ENCODE data around the gene BTC. TPM values are rescaled to one million over a fixed set of nuclear protein-coding genes. Genes with fewer than 3 reads are reported as not detected.

The BTC gene
- polyA plus RNA-seq, 1 donor from 2014 or later = not detected

- Histone ChIP-seq H3K27ac (ENCODE audit: low read length) (no peak overlapping the region), H3K4me3 (ENCODE audit: low read length) (no peak overlapping the region), H4K20me1 (ENCODE audit: insufficient read depth) (no peaks in the 10 kb centered on the region), H2AFZ (ENCODE audit: low read depth, low read length) (no peak overlapping the region), H3K9me3 (ENCODE audit: low read length) (no peaks in the 10 kb centered on the region), H3K36me3 (ENCODE audit: insufficient read depth, low read length) (no peaks in the 10 kb centered on the region), H3K4me2 (ENCODE audit: low read length) (no peak overlapping the region), H3K9ac (ENCODE audit: low read length) (no peak overlapping the region), H3K79me2 (replicated peaks; ENCODE audit: insufficient read depth, low read length) (no peaks in the 10 kb centered on the region), H3K27me3 (ENCODE audit: insufficient read depth, low read depth, low read length) (peaks cover 12% of the 10 kb centered on the region), H3F3A (ENCODE audit: insufficient read depth, low read length, poor library complexity, severe bottlenecking) (no peaks in the 10 kb centered on the region), H3K9me2 (ENCODE audit: insufficient read depth, low read length) (no peaks in the 10 kb centered on the region)
- TF ChIP-seq MXI1 (conservative IDR thresholded peaks at IDR 0.05; ENCODE audit: poor library complexity, severe bottlenecking) (no peak), TAF1 (IDR thresholded peaks at IDR 0.05; ENCODE audit: low read depth) (no peak), CTCF (IDR thresholded peaks at IDR 0.05; ENCODE audit: poor library complexity, severe bottlenecking) (no peak), RAD21 (conservative IDR thresholded peaks at IDR 0.05) (no peak), SMC3 (conservative IDR thresholded peaks at IDR 0.05; ENCODE audit: poor library complexity) (no peak), POLR2AphosphoS5 (IDR thresholded peaks at IDR 0.05) (no peak), REST (IDR thresholded peaks at IDR 0.05; ENCODE audit: borderline replicate concordance) (no peak), EP300 (conservative IDR thresholded peaks at IDR 0.05; ENCODE audit: poor library complexity, severe bottlenecking) (no peak), EZH2 (IDR thresholded peaks at IDR 0.05; ENCODE audit: borderline replicate concordance, insufficient read depth, low read length, poor library complexity, severe bottlenecking) (no peak)
Observed at GRCh38 chr4:74793757-74794381, 454 bp downstream of the BTC start.

GRCh38 chr4:74790652-74791051 lies 3.7 kb downstream of the BTC start:
- H3K9me3 ChIP-seq (ENCODE audit: low read length) = no peaks in the 10 kb centered on the region
- no peak for TF ChIP-seq SMC3 (conservative IDR thresholded peaks at IDR 0.05; ENCODE audit: poor library complexity)
- H3K9ac ChIP-seq (ENCODE audit: low read length) = no peak overlapping the region
- H3K4me3 ChIP-seq (ENCODE audit: low read length) = no peak overlapping the region
- H3K4me2 ChIP-seq (ENCODE audit: low read length) = no peak overlapping the region
- no peak overlapping the region for H2AFZ ChIP-seq (ENCODE audit: low read depth, low read length)
- H3K27ac ChIP-seq (ENCODE audit: low read length) = no peak overlapping the region
- peaks cover 12% of the 10 kb centered on the region for H3K27me3 ChIP-seq (ENCODE audit: insufficient read depth, low read depth, low read length)
- no peaks in the 10 kb centered on the region for H3K79me2 ChIP-seq (replicated peaks; ENCODE audit: insufficient read depth, low read length)
- H3K36me3 ChIP-seq (ENCODE audit: insufficient read depth, low read length) = no peaks in the 10 kb centered on the region
- no peaks in the 10 kb centered on the region for H4K20me1 ChIP-seq (ENCODE audit: insufficient read depth)
- no peaks in the 10 kb centered on the region for H3K9me2 ChIP-seq (ENCODE audit: insufficient read depth, low read length)
- H3F3A ChIP-seq (ENCODE audit: insufficient read depth, low read length, poor library complexity, severe bottlenecking) = no peaks in the 10 kb centered on the region

Data from neural cell (in vitro differentiated cells).